ENCODE measurements around the gene CHRDL1.
"Not testable (repeated sequence)": the region's sequence is repeated elsewhere in the genome, so short reads cannot be mapped to it uniquely, and the experiment has no call there.

The CHRDL1 gene

GRCh38 chrX:110667706-110668105 lies 127.9 kb downstream of the CHRDL1 start:
- DNase-seq (ENCODE audit: extremely low read depth in 1 of 2, low read depth in 1 of 2) = no peak

GRCh38 chrX:110665223-110666002 lies 130.2 kb downstream of the CHRDL1 start:
- no peak for DNase-seq (ENCODE audit: extremely low read depth in 1 of 2, low read depth in 1 of 2)

- DNase-seq (ENCODE audit: extremely low read depth in 1 of 2, low read depth in 1 of 2) = no peak
These were observed 138.5 kb downstream of the CHRDL1 start for GRCh38 chrX:110657073-110657472.

GRCh38 chrX:110654280-110654679 lies 141.3 kb downstream of the CHRDL1 start:
- not testable (repeated sequence) for DNase-seq (ENCODE audit: extremely low read depth in 1 of 2, low read depth in 1 of 2)

- no peak for DNase-seq (ENCODE audit: extremely low read depth in 1 of 2, low read depth in 1 of 2)
These were observed 149.2 kb downstream of the CHRDL1 start for GRCh38 chrX:110646386-110646785.
